IgD-negative memory B cell (primary cell): Measurements from ENCODE around the gene URB1. TPM values are rescaled to one million over a fixed set of nuclear protein-coding genes. Genes with fewer than 3 reads are reported as not detected.

ENCODE experiments used
- H3K27ac Mint-ChIP-seq, 3 donors: one replicate each; pipeline ENCODE4 v1.8.0; 2020 to 2022; ENCODE audit warnings: mild to moderate bottlenecking in 3 of 3, mixed read lengths in 3 of 3, moderate library complexity in 1 of 3
- H3K27me3 Mint-ChIP-seq: one replicate; pipeline ENCODE4 v1.8.0; 2021; ENCODE audit warnings: mixed read lengths
- H3K36me3 Mint-ChIP-seq: one replicate; pipeline ENCODE4 v1.8.0; 2020; ENCODE audit warnings: mild to moderate bottlenecking, mixed read lengths
- H3K4me1 Mint-ChIP-seq, 3 donors: one replicate each; pipeline ENCODE4 v1.8.0; 2020 to 2022; ENCODE audit warnings: mixed read lengths in 3 of 3, mild to moderate bottlenecking in 1 of 3
- H3K4me3 Mint-ChIP-seq, 4 donors: one replicate each; pipeline ENCODE4 v1.8.0; 2020 to 2022; ENCODE audit warnings: mild to moderate bottlenecking in 4 of 4, mixed read lengths in 4 of 4, moderate library complexity in 3 of 4
- H3K9me3 Mint-ChIP-seq, 3 donors: one replicate each; pipeline ENCODE4 v1.8.0; 2020 to 2021; ENCODE audit warnings: mixed read lengths in 3 of 3, mild to moderate bottlenecking in 1 of 3
- polyA plus RNA-seq: library from polyadenylated mRNA; unstranded; fragments of 300-500 nt; fragmentation: Illumina TruSeq; gene quantifications from one replicate; pipeline ENCODE4 v1.2.3, GENCODE V29; 2021

Gene URB1
- polyA plus RNA-seq, 1 donor from 2014 or later = 1.8 TPM

- no peak overlapping the region for H3K27ac Mint-ChIP-seq
- peaks cover 7 to 13% (median 7%) of the 10 kb centered on the region in 3 donors for H3K4me1 Mint-ChIP-seq
- H3K4me3 Mint-ChIP-seq = peak overlapping the region in 1 of 4 donors; percentile 31
- H3K27me3 Mint-ChIP-seq = peaks cover 28% of the 10 kb centered on the region
- no peaks in the 10 kb centered on the region for H3K9me3 Mint-ChIP-seq
- no peaks in the 10 kb centered on the region for H3K36me3 Mint-ChIP-seq
These were observed 22.9 kb upstream of the URB1 start for GRCh38 chr21:32415451-32416398.

- peaks cover 7 to 15% (median 7%) of the 10 kb centered on the region in 3 donors for H3K4me1 Mint-ChIP-seq
- H3K27me3 Mint-ChIP-seq = peaks cover 32% of the 10 kb centered on the region
- no peak overlapping the region for H3K4me3 Mint-ChIP-seq
- no peaks in the 10 kb centered on the region for H3K36me3 Mint-ChIP-seq
- no peak overlapping the region for H3K27ac Mint-ChIP-seq
- no peaks in the 10 kb centered on the region for H3K9me3 Mint-ChIP-seq
These were observed 22.0 kb upstream of the URB1 start for GRCh38 chr21:32414579-32415358.

GRCh38 chr21:32413697-32414578 is 21.1 kb upstream of the URB1 start:
- H3K27ac Mint-ChIP-seq = peak overlapping the region in 1 of 3 donors; percentile 33
- H3K9me3 Mint-ChIP-seq = no peaks in the 10 kb centered on the region
- peaks cover 7 to 15% (median 7%) of the 10 kb centered on the region in 3 donors for H3K4me1 Mint-ChIP-seq
- H3K27me3 Mint-ChIP-seq = peaks cover 32% of the 10 kb centered on the region
- H3K36me3 Mint-ChIP-seq = no peaks in the 10 kb centered on the region
- H3K4me3 Mint-ChIP-seq = peak overlapping the region in 3 of 4 donors; percentile 49 to 89 (median 82)

GRCh38 chr21:32413015-32413504 is 20.2 kb upstream of the URB1 start:
- peaks cover 37% of the 10 kb centered on the region for H3K27me3 Mint-ChIP-seq
- peak overlapping the region in 2 of 3 donors; percentile 33 to 72 for H3K27ac Mint-ChIP-seq
- no peaks in the 10 kb centered on the region for H3K36me3 Mint-ChIP-seq
- no peaks in the 10 kb centered on the region for H3K9me3 Mint-ChIP-seq
- H3K4me1 Mint-ChIP-seq = peaks cover 7 to 15% (median 7%) of the 10 kb centered on the region in 3 donors
- H3K4me3 Mint-ChIP-seq = peak overlapping the region; percentile 82 to 89 (median 85)

- Mint-ChIP-seq H3K4me3 (peak within 1 kb of the TSS; percentile 86 to 95 (median 92)), H3K27ac (peak within 1 kb of the TSS; percentile 25 to 90 (median 54))
These were observed 19.6 kb upstream of the URB1 start, which contains the start of gene EVA1C for GRCh38 chr21:32412162-32413014. EVA1C (plus strand) TSS chr21:32412706; CDS start chr21:32412854, 148 bp downstream.

GRCh38 chr21:32411350-32412161 is 18.7 kb upstream of the URB1 start:
- H3K4me3 Mint-ChIP-seq = peak overlapping the region; percentile 86 to 95 (median 92)
- H3K27me3 Mint-ChIP-seq = peaks cover 35% of the 10 kb centered on the region
- H3K4me1 Mint-ChIP-seq = peaks cover 7 to 13% (median 7%) of the 10 kb centered on the region in 3 donors
- H3K27ac Mint-ChIP-seq = peak overlapping the region; percentile 25 to 90 (median 54)
- H3K9me3 Mint-ChIP-seq = no peaks in the 10 kb centered on the region
- H3K36me3 Mint-ChIP-seq = no peaks in the 10 kb centered on the region

More at GRCh38 chr21:32412162-32413014, 19.6 kb upstream of the URB1 start, which contains the start of gene EVA1C:
- H3K27me3 Mint-ChIP-seq = peaks cover 37% of the 10 kb centered on the region
- H3K4me1 Mint-ChIP-seq = peaks cover 7 to 15% (median 7%) of the 10 kb centered on the region in 3 donors
- no peaks in the 10 kb centered on the region for H3K36me3 Mint-ChIP-seq
- H3K9me3 Mint-ChIP-seq = no peaks in the 10 kb centered on the region

GRCh38 chr21:32410916-32411315 is 18.1 kb upstream of the URB1 start:
- H3K4me1 Mint-ChIP-seq = peaks cover 7 to 13% (median 7%) of the 10 kb centered on the region in 3 donors
- peak overlapping the region in 3 of 4 donors; percentile 86 to 91 (median 89) for H3K4me3 Mint-ChIP-seq
- H3K27me3 Mint-ChIP-seq = peaks cover 35% of the 10 kb centered on the region
- no peaks in the 10 kb centered on the region for H3K36me3 Mint-ChIP-seq
- H3K27ac Mint-ChIP-seq = peak overlapping the region in 2 of 3 donors; percentile 5 to 90
- no peaks in the 10 kb centered on the region for H3K9me3 Mint-ChIP-seq

- Mint-ChIP-seq H3K4me1 (peaks cover 7 to 13% (median 7%) of the 10 kb centered on the region in 3 donors), H3K27ac (no peak overlapping the region), H3K27me3 (peaks cover 30% of the 10 kb centered on the region), H3K9me3 (no peaks in the 10 kb centered on the region), H3K36me3 (no peaks in the 10 kb centered on the region), H3K4me3 (peak overlapping the region in 2 of 4 donors; percentile 10 to 12)
These were observed 17.5 kb upstream of the URB1 start for GRCh38 chr21:32410291-32410690.

- Mint-ChIP-seq H3K4me3 (no peak overlapping the region), H3K27me3 (peaks cover 20% of the 10 kb centered on the region), H3K27ac (no peak overlapping the region), H3K9me3 (no peaks in the 10 kb centered on the region), H3K4me1 (peaks cover 0 to 2% (median 0%) of the 10 kb centered on the region in 3 donors), H3K36me3 (peaks cover 2% of the 10 kb centered on the region)
These were observed 13.6 kb upstream of the URB1 start for GRCh38 chr21:32406405-32406804.

- Mint-ChIP-seq H3K4me3 (peak overlapping the region in 1 of 4 donors; percentile 21), H3K9me3 (no peaks in the 10 kb centered on the region), H3K36me3 (peaks cover 2% of the 10 kb centered on the region), H3K27me3 (peaks cover 21% of the 10 kb centered on the region), H3K27ac (no peak overlapping the region), H3K4me1 (peaks cover 0 to 2% (median 0%) of the 10 kb centered on the region in 3 donors)
These were observed 10.5 kb upstream of the URB1 start for GRCh38 chr21:32403201-32403777.

- no peaks in the 10 kb centered on the region for H3K9me3 Mint-ChIP-seq
- peak overlapping the region; percentile 85 to 96 (median 94) for H3K4me3 Mint-ChIP-seq
- peak overlapping the region; percentile 39 to 93 (median 88) for H3K27ac Mint-ChIP-seq
- H3K27me3 Mint-ChIP-seq = peaks cover 9% of the 10 kb centered on the region
- H3K4me1 Mint-ChIP-seq = peaks cover 16 to 28% (median 27%) of the 10 kb centered on the region in 3 donors
- peaks cover 5% of the 10 kb centered on the region for H3K36me3 Mint-ChIP-seq
These were observed 827 bp upstream of the URB1 start for GRCh38 chr21:32393677-32394001.

- H3K4me1 Mint-ChIP-seq = peaks cover 20 to 37% (median 35%) of the 10 kb centered on the region in 3 donors
These were observed 423 bp downstream of the URB1 start for GRCh38 chr21:32392299-32392879.

More at GRCh38 chr21:32392299-32392879, 423 bp downstream of the URB1 start:
- H3K27ac Mint-ChIP-seq = peak overlapping the region in 2 of 3 donors; percentile 78 to 88
- H3K4me3 Mint-ChIP-seq = peak overlapping the region; percentile 85 to 96 (median 94)
- peaks cover 7% of the 10 kb centered on the region for H3K36me3 Mint-ChIP-seq
- H3K9me3 Mint-ChIP-seq = no peaks in the 10 kb centered on the region
- peaks cover 6% of the 10 kb centered on the region for H3K27me3 Mint-ChIP-seq
